Activated CD8-positive, alpha-beta T cell treated with anti-CD3 and anti-CD28 coated beads for 36 hours (primary cell): ENCODE measurements around the gene RNF115. TPM values are rescaled to one million over a fixed set of nuclear protein-coding genes. Genes with fewer than 3 reads are reported as not detected.
"Not testable (repeated sequence)": the region's sequence is repeated elsewhere in the genome, so short reads cannot be mapped to it uniquely, and the experiment has no call there.

Experiments
- ATAC-seq: fragments of 200-7000 bp; cut with Tn5 transposase; one replicate; pipeline ENCODE4 v1.10.0; 2021; ENCODE audit warnings: mild to moderate bottlenecking, moderate library complexity
- CTCF ChIA-PET: fragments of 350-600 bp; sonication (Branson Sonifier 250); formaldehyde crosslinking; loops from one replicate; lab custom pipeline; 2021; ENCODE audit warnings: antibody characterized with exemption; lab: Charles Lee
- POLR2A ChIA-PET: fragments of 350-600 bp; sonication (Branson Sonifier 250); formaldehyde crosslinking; loops from one replicate; lab custom pipeline; 2021; ENCODE audit warnings: antibody characterized with exemption; lab: Charles Lee
- DNase-seq: peaks from one replicate; pipeline ENCODE4 v3.0.0-alpha.2; 2020
- H3K27ac Mint-ChIP-seq: one replicate; pipeline ENCODE4 v1.8.0; 2021; ENCODE audit warnings: mild to moderate bottlenecking, mixed read lengths
- H3K27me3 Mint-ChIP-seq: one replicate; pipeline ENCODE4 v1.8.0; 2021; ENCODE audit warnings: mixed read lengths
- H3K36me3 Mint-ChIP-seq: one replicate; pipeline ENCODE4 v1.8.0; 2021; ENCODE audit warnings: low read depth, mixed read lengths
- H3K4me1 Mint-ChIP-seq: one replicate; pipeline ENCODE4 v1.8.0; 2021; ENCODE audit warnings: low read depth, mixed read lengths
- H3K4me3 Mint-ChIP-seq: one replicate; pipeline ENCODE4 v1.8.0; 2021; ENCODE audit warnings: mild to moderate bottlenecking, moderate library complexity, mixed read lengths
- H3K9me3 Mint-ChIP-seq: one replicate; pipeline ENCODE4 v1.8.0; 2021; ENCODE audit warnings: mixed read lengths
- intact Hi-C: fragments of 100-400 bp; cut with micrococcal nuclease; formaldehyde crosslinking; loops from one replicate; pipeline ENCODE4 v1.10.0; 2022
- total RNA-seq, 2 experiments: library from RNA; stranded (reverse); gene quantifications; one replicate each; pipeline ENCODE4 v1.2.3, GENCODE V29; 2021
- TF ChIP-seq, protein P1 (sequence below): fragments of 200-600 bp; IDR thresholded peaks from one replicate; pipeline ENCODE4 v1.8.0; 2022; ENCODE audit warnings: antibody characterized with exemption, mild to moderate bottlenecking

RNF115 gene
- total RNA-seq, 2 experiments from 2014 or later, result 12.6 to 13.1 TPM

DNA sequence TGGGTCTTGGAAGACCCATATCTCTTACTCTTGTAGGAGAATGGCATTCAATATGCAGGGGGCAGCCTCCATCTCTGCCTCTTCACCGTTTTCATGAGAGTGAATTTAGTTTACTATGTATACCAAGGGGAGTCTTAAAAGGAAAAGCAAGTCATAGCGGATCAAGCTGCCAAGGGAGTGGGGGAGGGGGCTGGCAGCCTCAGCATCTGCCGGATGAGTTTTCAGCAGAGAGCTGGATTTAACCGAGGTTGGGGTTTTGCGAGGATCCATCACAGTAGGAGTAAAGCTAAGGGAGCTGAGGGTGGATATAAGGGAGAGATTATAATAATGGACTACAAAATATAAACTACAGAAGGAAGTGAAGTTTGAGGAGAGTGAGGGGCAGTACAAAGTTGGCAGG is 94.7 kb downstream of the RNF115 start:
- no peak overlapping the region for H3K4me3 Mint-ChIP-seq
- no peaks in the 10 kb centered on the region for H3K9me3 Mint-ChIP-seq
- H3K36me3 Mint-ChIP-seq, result no peaks in the 10 kb centered on the region
- ChIA-PET CTCF (interaction anchor here (2.8 kb wide), 1 partner anchor 9 kb away, joined by 17 read pairs; no protein-coding TSS in a partner anchor), POLR2A (no interaction called here)
- intact Hi-C loops, result no loop called here
- H3K27me3 Mint-ChIP-seq, result no peaks in the 10 kb centered on the region
- H3K27ac Mint-ChIP-seq, result no peak overlapping the region
- ATAC-seq (no peak), DNase-seq (no peak)
- H3K4me1 Mint-ChIP-seq, result peaks cover 10% of the 10 kb centered on the region
- TF ChIP-seq, protein P1, sequence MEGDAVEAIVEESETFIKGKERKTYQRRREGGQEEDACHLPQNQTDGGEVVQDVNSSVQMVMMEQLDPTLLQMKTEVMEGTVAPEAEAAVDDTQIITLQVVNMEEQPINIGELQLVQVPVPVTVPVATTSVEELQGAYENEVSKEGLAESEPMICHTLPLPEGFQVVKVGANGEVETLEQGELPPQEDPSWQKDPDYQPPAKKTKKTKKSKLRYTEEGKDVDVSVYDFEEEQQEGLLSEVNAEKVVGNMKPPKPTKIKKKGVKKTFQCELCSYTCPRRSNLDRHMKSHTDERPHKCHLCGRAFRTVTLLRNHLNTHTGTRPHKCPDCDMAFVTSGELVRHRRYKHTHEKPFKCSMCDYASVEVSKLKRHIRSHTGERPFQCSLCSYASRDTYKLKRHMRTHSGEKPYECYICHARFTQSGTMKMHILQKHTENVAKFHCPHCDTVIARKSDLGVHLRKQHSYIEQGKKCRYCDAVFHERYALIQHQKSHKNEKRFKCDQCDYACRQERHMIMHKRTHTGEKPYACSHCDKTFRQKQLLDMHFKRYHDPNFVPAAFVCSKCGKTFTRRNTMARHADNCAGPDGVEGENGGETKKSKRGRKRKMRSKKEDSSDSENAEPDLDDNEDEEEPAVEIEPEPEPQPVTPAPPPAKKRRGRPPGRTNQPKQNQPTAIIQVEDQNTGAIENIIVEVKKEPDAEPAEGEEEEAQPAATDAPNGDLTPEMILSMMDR, result no peak

DNA sequence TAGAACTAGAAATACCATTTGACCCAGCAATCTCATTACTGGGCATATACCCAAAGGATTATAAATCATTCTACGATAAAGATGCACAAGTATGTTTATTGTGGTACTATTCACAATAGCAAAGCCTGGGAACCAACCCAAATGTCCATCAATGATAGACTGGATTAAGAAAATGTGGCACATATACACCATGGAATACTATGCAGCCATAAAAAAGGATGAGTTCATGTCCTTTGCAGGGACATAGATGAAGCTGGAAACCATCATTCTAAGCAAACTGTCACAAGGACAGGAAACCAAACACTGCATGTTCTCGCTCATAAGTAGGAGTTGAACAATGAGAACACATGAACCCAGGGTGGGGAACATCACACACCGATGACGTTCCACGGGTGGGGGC is 97.7 kb downstream of the RNF115 start:
- H3K36me3 Mint-ChIP-seq, H3K27ac Mint-ChIP-seq, DNase-seq, POLR2A ChIA-PET, ATAC-seq, H3K4me3 Mint-ChIP-seq, intact Hi-C loops, H3K9me3 Mint-ChIP-seq: not testable (repeated sequence)
- CTCF ChIA-PET, result interaction anchor here (1.0 kb wide), 1 partner anchor 25 kb away, joined by 3 read pairs; no protein-coding TSS in a partner anchor
- Mint-ChIP-seq H3K4me1 (peaks cover 16% of the 10 kb centered on the region), H3K27me3 (peaks cover 10% of the 10 kb centered on the region)

DNA sequence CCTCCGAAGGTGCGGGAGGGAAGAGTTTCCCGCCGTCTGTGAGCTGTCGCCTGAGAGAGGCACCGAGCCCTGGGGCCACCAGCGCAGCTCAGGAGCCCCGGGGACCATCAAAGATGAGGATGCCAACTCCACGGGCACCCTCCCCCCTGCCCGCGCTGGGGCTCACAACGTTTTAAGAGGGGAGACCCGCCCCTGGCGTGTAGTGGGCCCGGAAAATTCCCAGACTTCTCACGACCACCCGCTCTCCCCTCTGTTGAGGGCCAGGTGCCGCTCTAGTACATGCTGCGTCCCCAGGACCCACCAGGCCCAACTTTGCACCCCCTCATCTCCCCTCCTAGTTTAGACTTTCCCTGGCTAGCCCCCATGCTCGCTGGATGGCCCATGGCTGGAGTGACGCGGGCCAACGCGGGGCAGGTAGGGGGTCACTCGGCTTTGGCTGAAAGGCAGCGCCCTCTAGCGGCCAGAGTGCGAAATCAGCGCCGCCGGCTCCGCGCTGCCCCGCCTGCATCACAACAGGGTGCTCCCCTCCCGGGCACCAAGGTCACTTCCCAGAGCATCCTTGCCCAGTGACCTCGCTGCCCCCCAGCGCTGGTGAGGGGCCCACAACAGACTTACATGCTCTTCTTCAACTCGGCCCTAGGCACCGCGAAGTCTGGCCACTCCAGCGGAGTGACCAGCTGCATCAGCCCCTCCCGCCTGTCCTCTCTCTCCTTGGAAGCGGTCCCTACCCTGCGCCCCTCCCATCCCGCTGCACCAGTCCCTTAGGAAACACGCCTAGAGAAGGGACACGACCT is 102.8 kb downstream of the RNF115 start:
- intact Hi-C loops, result no loop called here
- no peaks in the 10 kb centered on the region for H3K36me3 Mint-ChIP-seq
- peak overlapping the region; percentile 78 for H3K27ac Mint-ChIP-seq
- TF ChIP-seq, protein P1, result peak; percentile 94
- H3K4me1 Mint-ChIP-seq, result peaks cover 38% of the 10 kb centered on the region
- ATAC-seq (peak; percentile 79), DNase-seq (peak; percentile 78)
- H3K27me3 Mint-ChIP-seq, result peaks cover 12% of the 10 kb centered on the region
- ChIA-PET CTCF (interaction anchor here (0.6 to 2.5 kb wide), 36 partner anchors 9 to 290 kb away, joined by 3 to 24 read pairs (median 4); partner anchors contain the start of genes NUDT17, PDZK1, PIAS3 and POLR3C), POLR2A (interaction anchor here (0.6 to 1.5 kb wide), 2 partner anchors 18 to 198 kb away, joined by 3 read pairs; no protein-coding TSS in a partner anchor)
- H3K9me3 Mint-ChIP-seq, result no peaks in the 10 kb centered on the region
- peak overlapping the region; percentile 72 for H3K4me3 Mint-ChIP-seq

DNA sequence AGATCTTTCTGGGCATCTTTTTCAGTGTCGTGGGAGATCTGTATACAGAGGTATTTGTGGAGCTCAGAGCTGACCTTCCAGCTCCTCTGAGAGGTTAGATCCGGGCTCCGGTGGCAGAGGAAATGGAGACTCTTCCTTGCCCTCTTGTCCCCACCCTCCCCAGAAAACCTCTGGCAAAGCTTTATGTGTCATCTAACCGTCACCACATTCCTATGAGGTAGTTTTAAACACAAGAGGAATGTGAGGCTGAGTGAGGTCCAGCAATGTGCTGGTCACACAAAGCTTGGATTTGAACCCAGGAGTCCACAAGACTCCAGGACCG is 103.4 kb downstream of the RNF115 start:
- intact Hi-C loops, result no loop called here
- ChIA-PET POLR2A (interaction anchor here (1.5 kb wide), 1 partner anchor 18 kb away, joined by 3 read pairs; no protein-coding TSS in a partner anchor), CTCF (interaction anchor here (0.6 to 2.5 kb wide), 26 partner anchors 9 to 291 kb away, joined by 3 to 24 read pairs (median 5); partner anchors contain the start of genes PDZK1, PIAS3, POLR3C and RNF115)
- no peak for DNase-seq
- ATAC-seq, result peak; percentile 4
- TF ChIP-seq, protein P1, result no peak
- Mint-ChIP-seq H3K4me1 (peaks cover 38% of the 10 kb centered on the region), H3K36me3 (no peaks in the 10 kb centered on the region), H3K27ac (peak overlapping the region; percentile 60), H3K9me3 (no peaks in the 10 kb centered on the region), H3K4me3 (peak overlapping the region; percentile 72), H3K27me3 (peaks cover 12% of the 10 kb centered on the region)

DNA sequence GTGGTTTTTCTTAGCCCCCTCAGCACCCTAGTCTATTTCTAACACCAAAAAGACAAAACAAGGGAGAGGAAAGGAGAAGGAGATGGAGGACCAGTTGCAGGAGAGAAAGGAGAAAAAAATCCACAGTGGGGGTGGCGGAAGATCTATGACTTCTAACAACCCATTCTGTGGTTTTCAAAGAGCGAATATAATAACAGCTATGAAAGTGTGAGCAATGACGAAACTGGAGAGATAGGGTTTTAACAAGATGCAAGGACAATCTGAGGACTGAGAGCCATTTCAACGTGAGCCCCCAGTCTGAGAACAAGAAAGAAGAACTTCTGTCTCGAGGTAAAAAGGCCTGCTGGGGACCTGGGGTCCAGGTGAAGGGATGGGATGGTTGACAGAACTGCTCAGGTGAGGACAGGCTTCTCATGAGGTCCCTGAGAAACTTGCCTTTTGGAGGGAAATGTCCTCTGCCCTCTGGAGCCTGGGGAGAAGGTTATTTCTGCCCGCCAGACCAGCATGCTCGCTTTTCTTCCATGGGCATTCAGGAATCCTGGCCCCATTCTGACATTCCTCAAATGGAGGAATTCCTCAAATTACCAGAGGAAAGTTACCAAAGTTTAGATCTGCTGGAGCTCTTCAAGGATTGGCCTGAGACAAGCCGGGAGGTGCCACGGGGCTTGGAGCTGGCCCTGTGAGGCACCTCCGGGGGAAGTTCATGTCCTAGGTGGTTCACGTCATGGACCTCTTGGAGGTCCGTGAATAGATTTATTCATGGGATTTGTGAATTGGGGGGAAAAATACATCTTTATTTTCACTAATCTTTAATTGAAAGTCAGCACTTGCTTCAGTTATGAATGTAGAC is 104.4 kb downstream of the RNF115 start, which contains the start of gene CD160:
CD160 (plus strand) TSS at position 270 of the 850 bp plus-strand sequence. CDS start 8,829 bp downstream, outside the sequence.
- TF ChIP-seq, protein P1, result no peak
- no peaks in the 10 kb centered on the region for H3K36me3 Mint-ChIP-seq
- H3K4me1 Mint-ChIP-seq, result peaks cover 38% of the 10 kb centered on the region
- H3K9me3 Mint-ChIP-seq, result no peaks in the 10 kb centered on the region
- peak within 1 kb of the TSS; percentile 84 for H3K27ac Mint-ChIP-seq
- POLR2A ChIA-PET, result interaction anchor here (0.9 to 1.5 kb wide), 2 partner anchors 14 to 19 kb away, joined by 3 read pairs; no protein-coding TSS in a partner anchor
- peak within 1 kb of the TSS; percentile 72 for H3K4me3 Mint-ChIP-seq
- DNase-seq (peak; percentile 58), ATAC-seq (peak; percentile 58)
- intact Hi-C loops, result no loop called here
- CTCF ChIA-PET, result interaction anchor here (1.1 to 2.5 kb wide), 9 partner anchors 10 to 292 kb away, joined by 3 to 24 read pairs (median 7); no protein-coding TSS in a partner anchor
- H3K27me3 Mint-ChIP-seq, result peaks cover 12% of the 10 kb centered on the region

DNA sequence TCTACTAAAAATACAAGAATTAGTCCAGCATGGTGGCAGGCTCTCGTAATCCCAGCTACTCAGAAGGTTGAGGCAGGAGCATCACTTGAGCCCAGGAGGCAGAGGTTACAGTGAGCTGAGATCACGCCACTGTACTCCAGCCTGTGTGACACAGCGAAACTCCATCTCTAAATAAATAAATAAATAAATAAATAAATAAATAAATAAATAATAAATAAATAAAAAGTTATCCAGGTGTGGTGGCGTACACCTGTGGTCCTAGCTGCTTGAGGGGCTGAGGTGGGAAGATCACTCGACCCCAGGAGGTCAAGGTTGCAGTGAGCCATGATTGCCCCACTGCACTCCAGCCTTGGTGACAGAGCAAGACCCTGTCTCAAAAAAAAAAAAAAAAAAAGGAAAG is 105.4 kb downstream of the RNF115 start:
- H3K27ac Mint-ChIP-seq, CTCF ChIA-PET, H3K4me3 Mint-ChIP-seq, ATAC-seq, H3K9me3 Mint-ChIP-seq, POLR2A ChIA-PET, DNase-seq, H3K36me3 Mint-ChIP-seq, intact Hi-C loops: not testable (repeated sequence)
- peaks cover 38% of the 10 kb centered on the region for H3K4me1 Mint-ChIP-seq
- peaks cover 12% of the 10 kb centered on the region for H3K27me3 Mint-ChIP-seq
